GM21447 (cell line): Measurements from ENCODE around the gene PLTP.
"Not testable (repeated sequence)": the region's sequence is repeated elsewhere in the genome, so short reads cannot be mapped to it uniquely, and the experiment has no call there.

ENCODE experiments used
- ATAC-seq: cut with Tn5 transposase; IDR thresholded peaks from one replicate; pipeline ENCODE4 v1.9.1; 2021; ENCODE audit not compliant: unreplicated experiment

PLTP gene

DNA sequence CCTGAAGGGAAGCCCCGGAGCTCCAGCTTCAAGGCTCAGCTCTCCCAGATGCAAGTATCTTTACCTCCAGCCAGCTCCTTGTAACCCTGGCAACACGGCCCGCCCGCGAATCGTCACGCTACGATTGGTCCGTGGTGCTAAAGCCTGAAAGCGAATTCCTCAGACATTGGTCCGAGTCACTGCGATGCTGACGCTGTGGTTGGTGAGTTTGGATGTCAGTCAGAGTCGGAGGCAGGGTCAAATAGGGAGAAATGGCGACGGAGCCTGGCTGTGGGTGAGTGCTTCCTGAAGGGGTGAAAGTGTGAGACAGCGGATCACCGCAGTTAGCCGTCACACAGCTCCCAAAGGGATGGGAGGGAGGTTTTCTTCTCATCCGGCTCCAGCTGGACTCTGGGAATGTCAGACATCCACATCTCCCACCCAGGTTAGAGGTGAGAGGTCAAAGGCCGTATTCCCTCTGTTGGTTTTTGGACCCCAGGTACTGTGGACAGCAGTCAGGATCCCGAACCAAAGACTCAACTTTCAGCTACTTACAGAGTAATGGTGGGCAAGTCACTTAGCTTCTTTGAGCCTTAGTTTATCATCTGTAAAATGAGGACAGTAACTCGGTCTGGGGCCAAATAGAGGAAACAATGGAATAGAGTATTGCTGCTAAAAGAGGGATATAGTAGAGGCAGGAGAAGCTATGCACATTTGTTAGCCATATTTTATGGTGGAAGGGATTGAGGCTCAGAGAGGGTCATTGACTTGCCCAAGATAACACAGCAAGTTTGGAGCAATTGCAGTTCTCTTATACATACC is 30.8 kb downstream of the PLTP start, which contains the start of gene ZSWIM1:
Gene ZSWIM1, plus strand, starts transcription at position 240 of the 801 bp plus-strand sequence. CDS start 1,366 bp downstream, outside the sequence.
- peak; percentile 95 for ATAC-seq

DNA sequence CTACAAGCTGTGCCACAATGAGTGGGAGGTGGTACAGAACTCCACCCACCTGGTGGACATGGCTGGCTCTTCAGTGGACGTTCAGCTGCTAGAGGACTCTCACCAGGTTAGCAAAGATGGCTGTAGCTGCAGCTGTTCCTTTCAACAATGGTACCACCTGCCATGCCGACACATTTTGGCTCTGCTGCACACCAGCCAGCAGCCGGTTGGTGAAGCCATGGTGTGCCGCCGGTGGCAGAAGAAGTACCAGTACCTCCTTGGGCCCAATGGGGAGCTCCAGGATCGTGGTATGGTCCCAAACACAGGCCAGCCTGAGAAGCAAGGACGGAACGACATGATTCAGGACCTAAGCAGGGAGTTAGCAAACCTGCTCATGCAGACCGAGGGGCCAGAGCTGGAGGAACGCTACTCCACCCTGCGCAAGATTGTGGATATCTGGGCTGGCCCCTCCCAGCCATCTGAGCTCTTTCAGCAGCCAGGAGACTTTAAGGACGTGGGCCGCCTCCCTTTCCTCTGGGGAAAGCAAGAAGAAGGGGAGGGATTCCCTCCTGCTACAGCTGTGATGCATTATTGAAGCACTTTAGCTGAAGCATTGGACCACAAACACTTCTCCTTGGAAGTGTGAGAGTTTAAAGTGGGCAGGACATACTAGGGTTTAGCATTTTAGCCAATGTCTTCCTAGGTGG is 33.7 kb downstream of the PLTP start:
- no peak for ATAC-seq

DNA sequence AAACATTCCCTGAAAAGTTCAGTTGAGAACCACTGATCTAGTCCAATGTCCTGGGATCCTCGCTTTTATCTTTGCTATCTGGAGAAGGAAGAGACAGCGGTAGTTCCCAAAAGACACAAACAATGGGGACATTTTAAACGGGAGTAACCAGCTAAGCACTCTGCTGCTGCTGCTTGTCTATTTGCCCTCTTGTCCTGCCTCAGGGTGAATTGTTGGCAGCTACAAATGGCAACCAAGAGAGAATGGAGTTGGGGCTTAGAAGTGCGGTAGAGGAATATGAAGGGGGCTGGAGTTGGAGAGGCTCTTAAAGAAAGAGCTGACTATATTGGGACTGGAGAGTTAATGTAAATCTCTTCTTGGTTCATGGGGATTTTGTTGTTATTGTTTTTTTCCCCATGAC is 37.4 kb downstream of the PLTP start:
- no peak for ATAC-seq

DNA sequence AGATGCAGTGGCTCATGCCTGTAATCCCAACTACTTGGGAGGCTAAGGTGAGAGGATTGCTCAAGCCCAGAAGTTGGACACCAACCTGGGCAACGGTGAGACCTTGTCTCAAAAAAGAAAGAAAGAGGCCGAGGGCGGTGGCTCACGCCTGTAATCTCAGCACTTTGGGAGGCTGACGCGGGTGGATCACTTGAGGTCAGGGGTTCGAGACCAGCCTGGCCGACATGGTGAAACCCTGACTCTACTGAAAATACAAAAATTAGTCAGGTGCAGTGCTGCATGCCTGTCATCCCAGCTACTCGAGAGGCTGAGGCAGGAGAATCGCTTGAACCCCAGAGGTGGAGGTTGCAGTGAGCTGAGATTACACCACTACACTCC is 37.9 kb downstream of the PLTP start:
- ATAC-seq: not testable (repeated sequence)

DNA sequence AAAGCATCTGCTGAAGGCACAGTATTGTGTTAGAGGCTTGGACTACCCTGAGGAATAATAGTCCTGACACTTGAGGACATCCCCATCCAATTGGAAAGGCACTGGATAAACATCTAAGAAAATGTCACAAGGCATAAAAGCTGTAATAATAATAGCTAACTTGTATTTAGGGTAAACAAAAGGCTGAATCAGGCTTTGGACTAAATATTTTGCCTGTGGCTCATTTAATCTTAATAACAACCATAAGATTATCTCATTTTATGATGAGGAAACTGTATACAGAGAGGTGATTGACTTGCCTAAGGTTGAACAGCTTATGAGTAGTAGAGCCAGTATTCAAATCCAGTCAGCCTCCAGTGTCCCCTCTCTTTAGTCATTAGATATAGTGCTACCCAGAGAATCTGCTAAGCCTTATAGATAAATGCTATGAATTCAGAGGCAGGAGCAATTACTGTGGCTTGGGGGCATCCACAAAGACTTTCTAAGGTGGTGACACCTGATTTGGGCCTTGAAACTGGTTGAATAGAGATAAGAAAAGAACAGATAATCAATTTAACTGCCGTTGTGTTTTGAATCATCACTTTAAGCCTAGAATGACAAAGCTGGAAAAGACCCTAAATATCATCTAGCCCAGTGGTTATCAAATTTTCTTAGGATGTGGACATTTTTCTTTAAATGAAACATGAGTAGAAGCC is 38.4 kb downstream of the PLTP start:
- ATAC-seq: no peak

DNA sequence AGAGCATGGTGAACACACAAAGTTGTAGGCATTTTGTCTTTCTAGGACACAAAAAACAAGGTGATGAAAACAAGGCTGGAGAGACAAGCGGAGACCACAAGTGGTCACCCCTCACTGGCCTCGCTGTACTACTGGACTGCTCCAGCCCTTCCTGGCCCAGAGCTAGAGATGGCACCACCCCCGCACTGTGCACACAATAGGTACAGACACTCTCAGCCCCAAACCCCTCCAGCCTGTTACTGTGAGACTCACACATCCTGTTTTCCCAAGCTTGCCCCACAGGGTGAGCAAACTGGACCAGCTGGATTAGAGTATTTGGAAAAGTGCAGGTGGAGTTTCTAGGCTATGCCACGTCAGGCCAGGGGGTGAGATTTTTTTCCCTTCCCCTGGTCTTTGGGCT is 39.3 kb downstream of the PLTP start:
- no peak for ATAC-seq

DNA sequence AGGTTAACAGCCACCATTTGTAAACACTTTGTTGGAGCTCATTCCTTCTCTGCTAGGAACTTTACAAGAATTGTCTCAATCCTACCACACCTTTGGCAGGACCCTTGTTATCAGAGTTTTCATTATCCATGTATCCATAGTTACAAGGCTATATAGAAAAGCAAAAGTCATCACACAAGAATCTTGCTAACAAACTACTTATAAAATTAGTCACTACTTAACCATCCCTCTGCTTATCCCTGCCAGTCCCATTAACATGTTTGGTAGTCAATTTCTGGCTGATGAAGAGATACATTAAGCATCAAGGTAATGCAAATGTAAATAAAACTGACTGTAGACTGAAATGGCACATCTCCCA is 44.2 kb downstream of the PLTP start:
- ATAC-seq: no peak

DNA sequence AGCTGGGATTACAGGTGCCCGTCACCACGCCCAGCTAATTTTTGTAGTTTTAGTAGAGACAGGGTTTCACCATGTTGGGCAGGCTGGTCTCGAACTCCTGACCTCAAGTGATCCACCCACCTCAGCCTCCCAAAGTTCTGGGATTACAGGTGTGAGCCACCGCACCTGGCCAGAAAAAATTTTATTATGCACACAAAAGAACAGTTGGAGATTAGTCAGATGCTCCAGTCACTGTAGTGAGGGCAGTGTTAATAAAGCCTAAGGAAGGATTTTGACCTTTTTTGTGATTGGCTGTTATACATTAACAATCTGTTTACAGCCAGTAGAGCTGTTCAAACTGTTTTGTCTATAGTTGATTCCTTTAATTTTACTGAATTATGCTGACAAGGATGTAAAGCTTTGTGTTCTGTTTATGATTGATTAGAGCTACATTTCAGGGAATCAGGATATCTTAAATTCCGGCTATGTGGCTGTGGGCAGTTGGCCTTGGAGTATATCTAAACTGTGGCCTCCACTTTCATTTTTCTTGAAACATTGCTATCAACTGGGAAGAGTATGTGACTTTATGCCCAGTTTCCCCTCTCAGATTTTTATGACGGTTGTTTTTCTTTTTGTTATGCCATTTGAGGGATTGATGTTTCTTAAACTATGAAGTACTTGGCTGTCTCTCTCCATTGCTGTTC is 44.7 kb downstream of the PLTP start:
- ATAC-seq: no peak

DNA sequence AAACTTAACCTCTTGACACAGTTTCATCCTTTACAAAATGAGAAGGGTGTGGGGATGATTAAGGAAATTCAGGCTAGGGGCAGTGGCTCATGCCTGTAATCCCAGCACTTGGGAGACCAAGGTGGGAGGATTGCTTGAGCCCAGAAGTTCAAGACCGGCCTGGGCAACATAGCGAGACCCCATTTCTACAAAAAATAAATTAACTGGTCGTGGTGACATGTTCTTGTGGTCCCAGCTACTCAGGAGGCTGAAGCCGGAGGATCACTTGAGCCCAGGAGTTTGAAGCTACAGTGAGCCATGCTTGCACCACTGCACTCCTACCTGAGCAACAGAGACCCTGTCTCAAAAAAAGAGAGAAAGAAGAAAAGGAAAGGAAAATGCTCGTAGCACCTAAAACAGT is 45.5 kb downstream of the PLTP start:
- no peak for ATAC-seq

DNA sequence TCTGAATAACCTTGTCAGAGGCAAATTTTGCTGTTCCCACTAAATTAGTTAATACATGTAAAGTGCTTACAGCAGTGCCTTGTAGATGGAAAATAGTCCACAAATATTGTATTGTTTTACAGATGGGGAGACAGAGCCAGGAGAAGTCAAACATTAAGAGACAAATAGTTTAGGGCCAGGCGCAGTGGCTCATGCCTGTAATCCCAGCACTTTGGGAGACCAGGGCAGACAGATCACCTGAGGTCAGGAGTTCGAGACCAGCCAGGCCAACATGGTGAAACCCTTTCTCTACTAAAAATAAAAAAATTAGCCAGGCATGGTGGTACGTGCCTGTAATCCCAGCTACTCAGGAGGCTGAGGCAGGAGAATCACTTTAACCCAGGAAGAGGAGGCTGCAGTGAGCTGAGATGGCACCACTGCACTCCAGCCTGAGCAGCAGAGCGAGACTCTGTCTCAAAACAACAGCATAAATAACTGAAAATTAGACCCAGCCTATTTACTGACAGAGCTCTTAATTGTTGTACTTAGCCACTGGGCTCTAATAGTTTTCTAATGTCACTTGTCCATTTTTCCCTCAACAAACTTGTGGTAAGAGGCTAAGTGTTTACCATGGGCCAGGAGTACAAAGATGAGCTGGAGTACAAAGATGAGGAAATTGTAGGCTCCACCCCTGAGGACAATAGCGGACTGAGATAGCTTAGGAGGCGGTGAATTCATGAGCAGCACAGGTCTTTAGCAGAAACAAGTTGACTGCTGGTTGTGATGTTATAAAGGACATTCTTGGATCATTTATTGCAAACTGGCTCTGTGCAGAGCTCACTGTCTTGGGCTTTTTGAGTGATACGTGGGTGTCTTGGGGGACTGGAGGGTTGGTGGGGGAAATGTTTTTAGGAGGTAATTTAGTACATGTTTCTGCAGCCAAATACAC is 48.1 kb downstream of the PLTP start:
- no peak for ATAC-seq

DNA sequence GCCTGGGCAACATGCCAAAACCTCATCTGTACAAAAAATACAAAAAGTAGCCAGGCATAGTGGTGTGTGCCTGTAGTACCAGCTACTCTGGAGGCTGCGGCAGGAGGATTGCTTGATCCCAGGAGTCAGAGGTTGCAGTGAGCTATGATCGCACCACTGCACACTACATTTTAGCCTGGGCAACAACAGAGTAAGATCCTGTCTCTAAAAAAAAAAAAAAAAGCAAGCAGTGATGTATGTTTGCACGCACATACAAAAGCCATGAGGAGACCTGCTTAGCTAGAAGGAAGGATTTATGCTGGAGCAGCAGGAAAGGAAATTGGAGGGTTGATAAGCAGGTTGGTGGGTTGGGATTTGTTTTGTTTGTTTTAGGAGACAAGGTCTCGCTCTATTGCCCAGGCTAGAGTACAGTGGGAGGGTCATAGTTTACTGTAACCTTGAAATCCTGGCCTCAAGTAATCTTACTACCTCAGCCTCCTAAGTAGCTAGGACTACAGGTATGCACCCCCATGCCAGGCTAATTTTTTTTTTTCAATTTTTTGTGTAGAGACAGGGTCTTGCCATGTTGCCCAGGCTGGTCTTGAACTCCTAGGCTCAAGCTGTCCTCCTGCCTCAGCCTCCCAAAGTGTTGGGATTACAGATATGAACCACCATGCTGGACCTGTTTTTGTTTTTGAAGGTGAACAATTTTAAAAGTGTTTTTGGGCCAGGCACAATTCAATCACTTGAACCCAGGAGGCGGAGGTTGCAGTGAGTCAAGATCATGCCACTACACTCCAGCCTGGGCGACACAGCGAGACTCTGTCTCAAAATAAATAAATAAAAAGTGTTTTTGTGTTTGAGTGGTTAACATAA is 50.5 kb downstream of the PLTP start:
- no peak for ATAC-seq

DNA sequence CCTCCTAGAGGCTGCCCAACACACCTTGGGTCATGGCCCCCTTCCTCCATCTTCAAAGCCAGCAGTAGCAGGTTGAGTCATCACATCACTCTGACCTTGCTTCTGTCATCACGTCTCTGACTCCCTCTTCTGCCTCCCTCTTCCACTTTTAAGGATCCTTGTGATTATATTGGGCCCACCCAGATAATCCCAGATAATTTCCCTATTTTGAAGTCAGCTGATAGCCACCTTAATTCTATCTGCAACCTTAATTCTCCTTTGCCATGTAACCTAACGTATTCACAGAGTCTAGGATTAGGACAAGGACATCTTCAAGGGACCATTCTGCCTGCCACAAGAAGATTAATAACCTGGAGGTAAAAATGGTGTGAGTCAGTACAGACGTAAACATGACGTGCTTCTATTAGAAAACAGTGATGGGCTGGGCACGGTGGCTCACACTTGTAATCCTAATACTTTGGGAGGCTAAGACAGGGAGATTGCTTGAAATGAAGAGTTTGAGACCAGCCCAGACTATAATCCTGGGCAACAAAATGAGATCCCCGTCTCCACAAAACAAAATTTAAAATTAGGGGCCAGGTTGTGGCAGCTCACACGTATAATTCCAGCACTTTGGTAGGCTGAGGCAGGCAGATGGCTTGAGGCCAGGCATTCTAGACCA is 51.3 kb downstream of the PLTP start:
- ATAC-seq: no peak

DNA sequence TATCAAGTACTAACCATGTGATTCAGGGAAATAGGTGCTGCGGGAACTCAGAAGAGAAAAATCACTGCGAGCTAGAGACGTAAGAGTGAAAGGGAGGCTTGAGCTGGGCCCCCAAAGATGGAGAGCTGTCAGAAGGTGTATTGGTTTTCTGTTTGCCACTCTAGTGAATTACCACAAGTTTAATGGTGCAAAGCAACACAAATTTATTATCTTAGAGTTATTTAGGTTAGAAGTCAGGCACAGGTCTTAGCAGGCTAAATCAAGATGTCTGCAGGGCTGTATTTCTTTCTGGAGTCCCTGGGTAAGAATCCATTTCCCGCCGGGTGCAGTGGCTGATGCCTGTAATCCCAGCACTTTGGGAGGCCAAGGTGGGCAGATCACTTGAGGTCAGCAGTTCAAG is 52.0 kb downstream of the PLTP start:
- ATAC-seq: no peak

DNA sequence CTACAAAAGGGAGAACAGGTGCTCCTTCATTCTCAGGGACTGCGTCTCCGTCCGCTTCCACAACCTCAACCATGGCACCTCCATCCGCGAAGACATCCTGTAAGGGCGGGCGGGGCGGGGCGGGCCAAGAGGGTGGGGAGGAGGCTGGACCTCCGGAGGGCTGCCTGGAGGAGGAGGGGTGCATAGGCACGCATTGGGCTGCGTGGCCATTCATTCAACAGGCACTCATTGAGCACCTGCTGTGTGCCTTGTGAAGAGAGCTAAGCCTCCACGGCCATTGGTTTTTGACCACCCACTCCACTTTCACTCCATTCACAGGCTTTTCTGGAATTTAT is 54.1 kb downstream of the PLTP start:
- peak; percentile 25 for ATAC-seq

DNA sequence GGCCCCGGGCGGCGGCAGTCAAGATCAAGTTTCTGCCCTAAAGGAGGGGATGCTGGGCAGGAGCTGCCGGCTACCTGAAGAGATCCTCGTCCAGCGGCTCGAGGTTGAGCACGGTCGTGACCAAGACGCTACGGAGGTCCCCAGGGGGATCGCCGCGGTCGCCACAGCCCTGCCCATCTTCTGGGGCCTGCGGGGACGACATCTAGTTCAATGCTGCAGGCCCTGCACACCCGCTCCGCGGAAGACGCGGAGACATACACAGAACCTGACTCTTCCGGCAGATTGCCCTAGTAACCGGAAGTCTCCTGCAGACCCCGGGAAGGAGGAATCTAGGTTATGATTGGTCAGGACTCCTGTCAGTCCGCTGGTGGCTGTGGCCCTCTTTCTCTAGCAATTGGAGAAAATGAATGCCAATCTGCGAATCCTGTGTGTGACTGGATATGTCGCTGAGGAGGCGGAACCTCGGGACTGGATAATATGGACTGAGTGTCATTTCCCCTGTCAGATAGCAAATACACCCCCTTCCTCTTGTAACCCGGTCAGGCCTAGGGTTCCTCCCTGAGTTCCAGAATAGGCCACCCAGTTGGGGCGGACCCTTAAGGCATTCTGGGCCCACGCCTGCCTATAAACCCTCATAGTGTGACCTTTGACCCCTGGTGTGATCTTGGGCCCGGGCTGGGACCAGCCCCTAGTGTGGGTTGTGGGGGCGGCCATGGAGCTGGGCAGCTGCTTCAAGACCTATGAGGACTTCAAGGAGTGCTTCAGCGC is 54.7 kb downstream of the PLTP start, which contains the start of the genes ACOT8 and ZSWIM3:
Gene ACOT8, minus strand, starts transcription at position 279 of the 768 bp plus-strand sequence. Its CDS starts 77 bp downstream, at position 202.
Gene ZSWIM3, plus strand, starts transcription at position 501 of the 768 bp plus-strand sequence. Its CDS starts 212 bp downstream, at position 713.
- ATAC-seq: peak; percentile 96

DNA sequence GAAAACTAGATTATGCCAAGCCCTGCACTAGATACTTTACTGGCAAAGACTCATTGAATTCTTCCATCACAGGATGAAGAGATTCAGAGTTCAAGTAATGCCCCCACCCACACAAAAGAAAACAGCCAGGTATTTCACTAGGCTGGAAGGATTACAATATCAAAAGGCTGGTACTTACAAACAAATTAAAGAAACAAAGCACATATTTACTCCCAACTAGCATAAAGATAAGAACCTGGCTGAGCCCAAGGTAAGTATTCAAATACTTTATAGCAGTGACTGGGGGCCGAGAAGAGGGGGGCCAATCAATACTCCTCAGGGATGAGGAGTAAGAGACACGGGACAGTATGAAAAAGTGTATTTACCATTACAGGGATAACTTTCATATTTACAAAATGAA is 58.5 kb downstream of the PLTP start:
- no peak for ATAC-seq

DNA sequence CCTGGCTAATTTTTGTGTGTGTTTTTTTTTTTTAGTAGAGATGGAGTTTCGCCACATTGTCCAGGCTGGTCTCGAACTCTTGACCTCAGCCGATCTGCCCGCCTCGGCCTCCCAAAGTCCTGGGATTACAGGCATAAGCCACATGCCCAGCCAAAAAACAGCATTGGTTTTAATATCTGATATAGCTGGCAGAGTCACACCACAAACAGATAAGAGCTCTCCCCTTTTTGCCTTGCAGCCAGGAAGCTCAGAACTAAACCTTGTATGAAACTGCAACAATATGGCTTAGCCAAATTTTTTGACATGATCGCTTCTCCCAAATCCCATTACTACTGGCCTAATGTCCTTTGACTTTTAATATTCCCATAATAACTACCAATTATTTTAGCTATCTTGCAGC is 59.6 kb downstream of the PLTP start:
- no peak for ATAC-seq

DNA sequence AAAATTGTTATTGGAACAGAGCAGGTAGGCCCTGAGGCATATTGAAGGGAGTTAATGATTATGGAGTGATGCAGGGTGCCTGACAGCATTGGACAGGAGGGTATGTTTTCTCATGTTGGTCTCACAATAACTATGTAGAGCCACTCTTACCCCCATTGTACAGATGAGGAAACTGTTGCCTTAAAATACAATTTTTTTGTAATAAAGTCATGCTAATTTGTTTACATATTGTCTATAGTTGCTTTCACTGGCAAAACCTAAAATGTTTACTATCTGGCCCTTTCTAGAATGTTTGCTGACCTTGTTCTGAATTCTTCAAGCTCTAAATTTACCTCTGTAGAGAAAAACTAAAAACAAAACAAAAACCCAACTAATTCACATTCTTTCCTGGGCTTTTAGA is 60.5 kb downstream of the PLTP start:
- ATAC-seq: no peak
